CD4-positive, alpha-beta T cell treated with Interferon gamma for 1 hour (primary cell): ENCODE data around the gene BTNL2.
"Not testable (repeated sequence)": the region's sequence is repeated elsewhere in the genome, so short reads cannot be mapped to it uniquely, and the experiment has no call there.

Experiments used
- DNase-seq: peaks from one replicate; pipeline ENCODE4 v3.0.0-alpha.2; 2020

The BTNL2 gene, protein sequence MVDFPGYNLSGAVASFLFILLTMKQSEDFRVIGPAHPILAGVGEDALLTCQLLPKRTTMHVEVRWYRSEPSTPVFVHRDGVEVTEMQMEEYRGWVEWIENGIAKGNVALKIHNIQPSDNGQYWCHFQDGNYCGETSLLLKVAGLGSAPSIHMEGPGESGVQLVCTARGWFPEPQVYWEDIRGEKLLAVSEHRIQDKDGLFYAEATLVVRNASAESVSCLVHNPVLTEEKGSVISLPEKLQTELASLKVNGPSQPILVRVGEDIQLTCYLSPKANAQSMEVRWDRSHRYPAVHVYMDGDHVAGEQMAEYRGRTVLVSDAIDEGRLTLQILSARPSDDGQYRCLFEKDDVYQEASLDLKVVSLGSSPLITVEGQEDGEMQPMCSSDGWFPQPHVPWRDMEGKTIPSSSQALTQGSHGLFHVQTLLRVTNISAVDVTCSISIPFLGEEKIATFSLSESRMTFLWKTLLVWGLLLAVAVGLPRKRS

DNA sequence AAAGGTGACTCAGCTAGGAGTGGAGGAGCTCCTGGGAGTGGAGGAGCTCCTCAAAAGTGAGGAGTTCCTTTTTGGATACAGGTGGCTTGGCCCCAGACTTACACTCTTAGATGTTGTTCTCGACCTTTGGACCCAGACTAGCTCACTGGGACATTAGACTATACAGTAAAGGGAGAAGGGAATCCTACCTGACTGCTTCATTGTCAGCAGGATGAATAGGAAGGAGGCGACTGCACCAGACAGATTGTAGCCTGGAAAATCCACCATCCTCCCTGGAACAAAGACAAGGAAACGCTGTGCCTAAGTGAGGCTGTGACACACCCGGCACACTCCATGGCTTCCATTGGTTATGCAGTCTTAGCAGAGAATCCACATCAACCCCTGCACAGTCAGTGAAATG lies at the start of gene BTNL2:
Gene BTNL2, minus strand, starts transcription at position 325 of the 400 bp plus-strand sequence. Its CDS starts 58 bp downstream, at position 267.
- no peak for DNase-seq

DNA sequence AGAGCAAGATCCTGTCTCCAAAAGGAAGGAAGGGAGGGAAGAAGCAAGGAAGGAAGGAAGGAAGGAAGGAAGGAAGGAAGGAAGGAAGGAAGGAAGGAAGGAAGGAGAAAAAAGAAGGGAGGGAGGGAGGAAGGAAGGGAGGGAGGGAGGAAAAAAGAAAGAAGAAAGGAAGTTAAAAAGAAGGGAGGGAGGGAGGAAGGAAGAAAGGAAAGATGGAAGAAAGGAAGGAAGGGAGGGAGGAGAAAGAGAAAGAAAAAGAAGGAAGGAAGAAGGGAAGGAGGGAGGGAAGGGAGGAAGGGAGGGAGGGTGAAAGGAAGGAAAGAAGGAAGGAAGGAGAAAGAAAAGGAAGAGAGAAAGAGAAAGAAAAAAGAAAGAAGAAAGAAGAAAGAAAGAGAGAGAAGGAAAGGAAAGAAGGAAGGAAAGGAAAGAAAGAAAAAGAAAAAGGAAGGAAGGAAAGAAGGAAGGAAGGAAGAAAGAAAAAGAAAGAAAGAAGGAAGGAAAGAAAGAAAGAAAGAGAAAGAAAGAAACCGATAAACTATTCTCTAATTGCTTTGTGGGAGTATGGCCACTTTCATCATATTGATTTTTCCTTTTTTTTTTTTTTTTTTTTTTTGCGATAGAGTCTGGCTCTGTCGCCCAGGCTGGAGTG lies 42.2 kb upstream of the BTNL2 start:
- DNase-seq = no peak

DNA sequence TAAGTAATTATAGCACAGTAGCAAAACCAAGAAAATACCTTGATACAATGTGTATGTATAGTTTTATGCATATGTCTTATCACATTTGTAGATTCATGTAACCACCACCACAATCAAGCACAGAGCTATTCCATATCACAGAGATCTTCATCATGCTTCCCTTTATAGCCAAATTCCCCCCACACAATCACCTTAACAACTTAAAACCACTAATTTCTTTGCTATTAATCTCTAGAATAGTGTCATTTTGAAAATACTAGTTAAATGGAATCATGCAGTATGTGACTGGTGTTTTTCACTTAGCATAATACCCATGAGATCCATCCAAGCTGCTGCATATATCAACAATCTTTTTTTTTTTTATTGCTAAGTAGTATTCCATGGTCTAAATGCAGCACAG lies 41.0 kb upstream of the BTNL2 start:
- no peak for DNase-seq

DNA sequence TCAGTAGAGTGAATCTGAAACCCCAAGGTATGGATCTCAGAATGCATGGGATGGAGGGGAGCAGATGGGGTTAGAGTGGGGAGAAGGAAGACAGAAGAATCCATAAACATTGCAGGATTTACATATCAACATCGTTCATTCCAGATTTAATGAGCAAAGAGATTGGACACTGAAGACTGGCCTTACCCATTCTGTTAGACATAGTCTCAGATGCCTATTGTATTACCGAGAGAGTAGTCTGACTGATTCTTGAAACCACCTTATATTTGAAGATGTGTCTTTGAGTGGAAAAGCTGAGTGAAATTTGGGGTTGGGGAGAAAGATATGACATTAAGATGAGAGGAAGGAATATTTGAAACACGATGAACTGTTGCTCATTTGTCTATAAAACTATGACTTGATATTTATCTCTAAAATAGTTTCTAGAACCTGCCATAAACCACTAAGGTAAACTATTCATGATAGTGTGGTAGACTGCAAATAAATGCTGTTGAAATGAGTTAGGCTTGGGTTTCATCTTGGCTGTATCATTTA lies 38.4 kb upstream of the BTNL2 start:
- DNase-seq = no peak

DNA sequence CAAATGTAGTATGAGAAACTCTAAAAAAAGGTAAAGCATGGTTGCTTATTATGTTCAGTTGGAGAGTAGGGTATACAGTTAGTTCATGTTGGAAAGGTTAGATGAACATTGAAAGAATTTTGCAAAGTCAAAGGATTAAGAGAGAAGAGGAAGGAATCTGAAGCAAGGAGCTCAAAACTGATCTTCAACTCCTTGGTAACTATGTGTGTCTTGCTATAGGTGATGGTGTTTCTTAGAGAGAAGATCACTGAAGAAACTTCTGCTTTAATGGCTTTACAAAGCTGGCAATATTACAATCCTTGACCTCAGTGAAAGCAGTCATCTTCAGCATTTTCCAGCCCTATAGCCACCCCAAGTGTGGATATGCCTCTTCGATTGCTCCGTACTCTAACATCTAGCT lies 37.5 kb upstream of the BTNL2 start:
- DNase-seq = no peak

DNA sequence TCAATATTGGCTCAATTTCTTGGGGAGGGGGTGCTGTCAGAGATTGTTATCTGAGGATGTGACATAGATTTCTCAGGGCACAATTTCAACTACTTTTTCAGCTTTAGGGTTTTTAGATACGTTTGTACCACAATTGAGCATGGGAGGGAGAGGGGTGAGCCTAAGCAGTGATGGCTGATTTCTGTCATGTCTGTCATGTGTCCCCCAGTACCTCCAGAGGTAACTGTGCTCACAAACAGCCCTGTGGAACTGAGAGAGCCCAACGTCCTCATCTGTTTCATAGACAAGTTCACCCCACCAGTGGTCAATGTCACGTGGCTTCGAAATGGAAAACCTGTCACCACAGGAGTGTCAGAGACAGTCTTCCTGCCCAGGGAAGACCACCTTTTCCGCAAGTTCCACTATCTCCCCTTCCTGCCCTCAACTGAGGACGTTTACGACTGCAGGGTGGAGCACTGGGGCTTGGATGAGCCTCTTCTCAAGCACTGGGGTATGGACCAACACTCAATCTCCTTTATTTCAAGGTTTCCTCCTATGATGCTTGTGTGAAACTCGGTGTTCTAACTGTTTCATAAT lies 36.1 kb upstream of the BTNL2 start:
- no peak for DNase-seq

DNA sequence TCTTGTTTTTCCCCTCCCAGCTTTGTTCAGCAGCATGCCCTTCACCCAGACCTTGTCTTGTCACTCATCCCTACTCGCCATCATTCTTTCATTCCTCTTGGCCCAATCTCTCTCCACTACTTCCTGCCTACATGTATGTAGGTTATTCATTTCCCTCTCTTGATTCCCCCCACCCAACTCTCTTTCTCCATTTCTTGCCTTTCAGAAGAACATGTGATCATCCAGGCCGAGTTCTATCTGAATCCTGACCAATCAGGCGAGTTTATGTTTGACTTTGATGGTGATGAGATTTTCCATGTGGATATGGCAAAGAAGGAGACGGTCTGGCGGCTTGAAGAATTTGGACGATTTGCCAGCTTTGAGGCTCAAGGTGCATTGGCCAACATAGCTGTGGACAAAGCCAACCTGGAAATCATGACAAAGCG lies 35.3 kb upstream of the BTNL2 start:
- no peak for DNase-seq

DNA sequence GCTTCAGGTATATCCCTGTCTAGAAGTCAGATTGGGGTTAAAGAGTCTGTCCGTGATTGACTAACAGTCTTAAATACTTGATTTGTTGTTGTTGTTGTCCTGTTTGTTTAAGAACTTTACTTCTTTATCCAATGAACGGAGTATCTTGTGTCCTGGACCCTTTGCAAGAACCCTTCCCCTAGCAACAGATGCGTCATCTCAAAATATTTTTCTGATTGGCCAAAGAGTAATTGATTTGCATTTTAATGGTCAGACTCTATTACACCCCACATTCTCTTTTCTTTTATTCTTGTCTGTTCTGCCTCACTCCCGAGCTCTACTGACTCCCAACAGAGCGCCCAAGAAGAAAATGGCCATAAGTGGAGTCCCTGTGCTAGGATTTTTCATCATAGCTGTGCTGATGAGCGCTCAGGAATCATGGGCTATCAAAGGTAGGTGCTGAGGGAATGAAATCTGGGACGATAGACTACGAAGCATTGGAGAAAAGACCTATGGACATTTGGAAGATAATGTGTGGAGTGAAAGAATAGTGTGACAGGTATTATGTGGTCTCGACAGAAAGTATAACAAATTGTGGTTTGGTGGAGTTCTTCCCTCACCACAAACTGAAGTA lies 32.7 kb upstream of the BTNL2 start, which contains the start of gene HLA-DRA:
Gene HLA-DRA, plus strand, starts transcription at position 286 of the 613 bp plus-strand sequence. Its CDS starts 64 bp downstream, at position 350.
- peak; percentile 61 for DNase-seq

DNA sequence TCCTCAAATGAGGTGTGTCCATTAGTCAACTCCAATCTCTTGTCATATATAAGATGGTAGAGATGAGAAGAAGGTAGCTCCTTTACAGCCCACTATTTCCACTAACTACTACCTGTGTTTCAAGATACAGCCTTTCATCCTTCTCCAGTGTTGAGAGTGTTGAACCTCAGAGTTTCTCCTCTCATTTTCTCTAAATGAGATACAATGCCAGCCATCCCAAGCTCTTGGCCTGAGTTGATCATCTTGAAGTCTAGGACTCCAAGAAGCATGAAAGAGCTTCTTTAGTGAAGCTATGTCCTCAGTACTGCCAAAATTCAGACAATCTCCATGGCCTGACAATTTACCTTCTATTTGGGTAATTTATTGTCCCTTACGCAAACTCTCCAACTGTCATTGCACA lies 32.2 kb upstream of the BTNL2 start:
- DNase-seq = no peak

DNA sequence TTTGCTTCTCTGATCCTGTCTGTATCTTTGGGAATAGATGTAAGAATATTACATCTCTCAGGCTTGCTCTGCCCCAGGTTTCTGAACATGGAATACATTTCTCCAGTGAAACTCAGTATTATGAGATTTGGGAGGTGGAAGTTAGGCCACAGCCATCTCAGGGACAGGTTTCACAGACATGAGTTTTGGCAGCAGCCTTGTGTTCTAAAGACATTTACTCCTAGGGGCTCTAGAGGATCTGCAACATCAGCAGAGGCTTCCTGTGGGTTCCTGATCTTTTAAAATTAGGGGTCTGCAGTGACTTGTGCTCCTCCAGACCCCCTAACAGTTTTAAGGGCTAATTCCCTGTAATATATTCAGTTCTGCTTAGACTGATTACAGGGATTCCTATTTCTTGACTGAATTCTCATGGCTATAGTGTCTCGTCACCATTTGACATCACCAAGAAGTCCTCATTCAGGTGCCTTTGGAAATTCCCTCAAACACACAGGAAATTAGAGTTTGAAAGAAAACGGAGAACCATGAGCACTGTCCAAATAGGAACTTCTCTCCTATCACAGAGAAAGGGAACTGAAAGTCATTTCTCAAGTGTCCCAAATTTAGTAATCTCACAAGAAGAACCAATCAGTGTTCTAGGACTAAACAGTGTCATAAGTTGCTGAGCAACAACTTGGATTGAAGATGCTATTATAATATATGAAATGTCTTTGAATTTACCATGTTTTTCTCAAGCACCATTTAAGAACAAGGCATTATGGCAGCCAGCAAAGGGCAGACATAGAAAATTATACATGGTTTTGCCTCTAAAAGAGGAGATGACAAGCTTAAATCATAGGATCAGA lies 30.2 kb upstream of the BTNL2 start:
- DNase-seq = peak; percentile 22

DNA sequence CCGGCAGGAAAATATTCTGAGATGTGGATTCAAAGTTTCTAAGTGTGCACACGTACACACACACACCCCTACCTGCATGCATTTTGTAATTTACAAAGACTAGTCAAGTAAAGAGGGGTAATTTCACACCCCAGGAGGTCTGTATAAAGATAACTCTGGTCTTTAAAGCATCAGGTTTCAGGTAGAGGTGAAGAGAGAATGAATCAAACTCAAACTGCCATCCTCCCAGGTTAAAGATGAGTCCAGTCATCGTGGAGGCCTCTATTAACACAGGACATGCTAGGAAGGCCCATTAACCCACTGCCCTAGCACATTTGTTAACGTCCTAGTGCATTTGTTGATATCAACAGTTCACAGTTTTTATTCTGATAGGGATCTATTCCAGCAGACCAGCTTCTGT lies 29.2 kb upstream of the BTNL2 start:
- DNase-seq = no peak

DNA sequence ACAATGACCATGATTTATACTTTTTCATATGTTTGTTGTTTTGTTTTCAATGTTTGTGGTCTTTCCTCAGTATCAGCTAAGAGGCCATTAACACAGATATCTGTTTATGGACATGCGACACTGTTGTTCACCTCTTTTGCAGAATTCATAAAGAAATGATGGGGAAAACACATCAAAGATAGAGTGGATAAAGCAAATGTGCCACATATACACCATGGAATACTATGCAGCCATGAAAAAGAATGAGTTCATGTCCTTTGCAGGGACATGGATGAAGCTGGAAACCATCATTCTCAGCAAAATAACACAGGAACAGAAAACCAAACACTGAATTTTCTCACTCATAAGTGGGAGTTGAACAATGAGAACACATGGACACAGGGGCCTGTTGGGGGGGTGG lies 27.0 kb upstream of the BTNL2 start:
- not testable (repeated sequence) for DNase-seq

DNA sequence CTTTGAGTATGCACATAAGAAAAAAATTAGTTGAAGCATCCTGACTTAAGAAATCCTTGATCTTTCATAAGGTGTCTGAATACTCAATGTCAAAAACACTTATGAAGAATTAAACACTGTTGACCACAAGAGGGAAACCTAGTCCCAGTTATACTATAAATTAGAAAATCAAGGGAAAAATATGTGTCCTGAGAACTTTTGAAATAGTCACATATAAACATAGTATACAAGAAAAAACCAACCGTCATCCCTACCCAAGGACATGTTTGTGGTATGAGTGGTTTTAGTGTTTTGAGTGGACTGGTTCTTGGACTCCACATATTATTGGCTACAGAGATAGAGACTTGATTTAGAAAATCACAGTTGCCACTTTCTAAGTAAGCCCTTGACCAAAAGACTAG lies 25.1 kb upstream of the BTNL2 start:
- no peak for DNase-seq

DNA sequence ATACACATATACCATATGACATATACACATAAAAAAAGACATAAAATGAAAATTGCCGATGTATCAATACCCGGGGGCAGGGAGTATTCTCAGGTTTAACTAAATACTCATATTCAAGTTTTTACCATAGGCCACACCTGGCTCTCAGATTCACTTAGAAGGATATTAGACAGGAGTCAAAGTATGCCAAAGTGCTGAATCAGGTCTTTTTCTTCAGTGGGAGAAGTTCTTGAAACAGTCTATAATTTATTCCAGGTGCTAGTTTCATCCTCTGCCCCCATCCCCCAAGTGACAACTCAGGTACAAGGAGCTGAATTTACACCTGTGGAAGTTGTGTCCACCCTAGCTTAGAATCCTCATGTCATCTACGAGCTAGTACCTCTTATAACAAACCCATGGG lies 24.2 kb upstream of the BTNL2 start:
- DNase-seq = no peak

DNA sequence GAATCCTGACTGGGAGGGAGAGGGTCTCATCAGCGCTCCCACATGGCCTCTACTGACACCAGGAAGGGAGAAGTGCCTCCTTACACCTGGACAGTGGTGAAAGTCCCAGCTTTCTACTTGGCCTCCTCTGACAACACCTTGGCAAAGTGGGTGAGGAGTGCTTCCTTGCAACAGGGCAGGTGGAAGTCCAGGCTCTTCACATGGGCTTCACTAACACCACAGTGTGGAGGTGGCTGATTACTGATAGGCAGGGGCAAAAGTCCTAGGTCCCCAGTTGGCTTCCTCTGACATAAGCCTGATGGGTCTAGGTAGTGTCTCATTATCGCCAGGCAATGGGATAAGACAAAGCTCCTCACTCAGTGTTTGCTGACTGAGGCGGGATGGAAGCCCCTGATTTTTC lies 23.2 kb upstream of the BTNL2 start:
- no peak for DNase-seq

DNA sequence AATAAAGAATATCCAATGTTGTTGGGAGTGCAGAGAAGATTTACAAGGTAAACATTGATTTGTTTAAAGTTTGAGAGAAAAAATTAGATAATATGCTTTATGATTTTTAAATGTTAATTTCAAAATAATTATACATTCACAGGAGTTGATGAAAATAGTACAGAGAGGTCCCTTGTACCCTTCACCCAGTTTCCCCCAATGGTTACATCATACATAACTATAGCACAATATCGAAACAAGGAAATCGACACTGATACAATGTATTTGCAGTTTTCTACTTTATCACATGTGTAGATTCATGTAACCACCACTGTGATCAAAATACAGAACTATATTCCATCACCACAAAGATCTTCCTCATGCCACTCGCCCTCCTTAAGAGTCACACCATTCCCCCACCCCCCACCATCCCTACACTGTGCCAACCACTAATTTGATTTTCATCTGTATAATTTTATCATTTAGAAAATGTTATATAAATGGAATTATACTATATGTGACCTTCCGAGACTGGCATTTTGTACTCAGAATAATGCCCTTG lies 21.0 kb upstream of the BTNL2 start:
- DNase-seq = no peak

DNA sequence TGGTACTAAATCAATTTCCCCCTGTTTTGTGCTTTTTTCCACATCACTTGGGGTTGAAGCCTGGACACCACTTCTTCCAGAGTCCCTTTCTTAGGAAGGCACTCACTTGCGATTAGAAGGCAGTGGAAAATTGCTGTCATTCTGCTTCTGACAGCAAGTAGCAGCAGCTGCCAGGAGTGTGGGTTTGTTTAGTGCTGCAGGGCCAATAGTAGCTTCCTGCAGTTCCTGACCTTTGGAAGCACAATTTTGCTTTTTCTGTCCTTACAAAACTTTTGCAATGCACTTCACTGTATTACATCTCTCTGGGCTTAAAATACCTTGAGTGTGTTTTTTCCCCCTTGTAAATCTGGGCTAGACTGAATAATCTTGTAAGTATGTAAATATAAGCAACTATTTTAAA lies 20.2 kb upstream of the BTNL2 start:
- no peak for DNase-seq

DNA sequence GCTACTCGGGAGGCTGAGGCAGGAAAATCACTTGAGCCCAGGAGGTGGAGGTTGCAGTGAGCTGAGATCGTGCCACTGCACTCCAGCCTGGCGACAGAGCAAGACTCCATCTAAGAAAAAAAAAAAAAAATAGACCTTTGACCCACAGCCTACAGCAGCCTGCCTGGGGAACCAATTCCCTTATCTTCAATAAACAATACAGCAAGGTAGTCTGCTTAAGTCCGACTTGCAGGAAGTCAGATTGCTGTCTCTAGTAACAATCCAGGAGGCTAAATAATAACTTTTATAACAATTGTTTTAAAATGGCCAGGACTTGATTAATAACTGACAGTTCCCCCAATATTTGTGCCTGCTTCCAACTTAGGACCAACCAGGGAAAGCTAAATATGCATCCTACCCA lies 19.4 kb upstream of the BTNL2 start:
- DNase-seq = no peak

DNA sequence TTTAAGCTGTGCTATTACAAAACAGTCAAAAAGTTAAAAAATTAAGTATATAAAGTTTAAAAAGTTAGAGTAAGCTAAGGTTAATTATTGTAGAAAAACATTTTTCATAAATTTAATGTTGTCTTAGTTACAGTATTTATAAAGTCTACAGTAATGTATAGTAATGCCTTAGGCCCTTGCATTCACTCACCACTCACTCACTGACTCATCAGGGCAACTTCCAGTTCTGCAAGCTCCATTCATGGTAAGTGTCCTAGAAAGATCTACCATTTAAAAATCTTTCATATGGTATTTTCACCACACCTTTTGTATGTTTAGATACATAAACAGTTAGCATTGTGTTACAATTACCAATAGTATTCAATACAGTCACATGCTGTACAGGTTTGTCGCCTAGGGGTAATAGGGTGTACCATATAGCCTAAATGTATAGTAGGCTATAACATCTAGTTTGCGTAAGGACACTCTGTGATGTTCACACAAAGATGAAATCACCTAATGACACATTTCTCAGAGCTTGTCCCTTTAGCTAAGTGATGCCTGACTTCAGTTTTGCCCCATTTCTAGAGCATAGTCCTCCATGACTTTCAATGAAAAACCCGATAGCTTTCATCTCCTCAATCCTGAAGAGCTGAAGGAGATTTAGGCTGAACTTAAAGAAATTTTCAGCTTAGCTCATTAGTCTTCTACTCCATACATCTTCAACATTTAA lies 17.8 kb upstream of the BTNL2 start:
- no peak for DNase-seq

DNA sequence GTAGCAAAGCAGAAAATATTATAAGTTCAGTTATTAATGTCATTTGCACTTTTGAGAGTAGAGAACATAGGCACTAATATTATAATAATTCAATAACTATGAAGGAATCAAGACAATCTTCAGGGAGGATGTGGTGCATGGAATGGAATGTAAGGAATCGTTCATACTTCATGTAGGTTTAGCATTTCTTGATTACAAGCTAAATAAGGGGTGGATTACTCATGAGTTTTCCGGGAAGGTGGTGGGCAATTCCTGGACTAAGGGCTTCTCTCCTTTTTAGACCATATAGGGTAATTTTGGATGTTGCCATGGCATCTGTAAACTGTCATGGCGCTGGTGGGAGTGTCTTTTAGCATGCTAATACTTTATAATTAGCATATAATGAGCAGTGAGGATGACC lies 9.1 kb upstream of the BTNL2 start:
- no peak for DNase-seq

DNA sequence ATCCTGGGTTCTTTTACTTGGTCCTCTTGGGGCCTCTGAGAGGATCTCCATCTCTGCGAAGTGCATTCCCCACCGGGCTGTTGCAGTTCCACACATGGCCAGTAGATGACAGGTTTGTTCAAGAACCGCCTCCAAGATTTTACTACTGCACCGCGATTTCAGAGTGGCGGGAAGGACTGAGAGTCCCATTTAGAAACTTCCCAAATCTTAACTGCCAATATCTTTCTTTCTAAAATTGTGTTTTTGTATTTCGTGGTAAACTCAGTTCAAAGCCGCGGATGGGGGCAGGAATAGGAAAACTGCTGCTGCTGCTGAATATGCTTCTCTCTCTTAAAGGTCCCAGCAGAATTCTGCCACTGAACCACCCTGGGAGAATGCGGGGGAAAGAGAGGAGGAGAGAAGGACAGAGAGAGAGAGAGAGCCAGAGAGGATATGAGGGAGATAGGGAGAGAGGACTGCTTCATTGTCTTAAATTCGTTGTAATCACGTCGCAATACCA lies 8.6 kb upstream of the BTNL2 start:
- DNase-seq = peak; percentile 70
